Heart left ventricle (tissue), 16 donors: Measurements from ENCODE around the gene TYMS. TPM values are rescaled to one million over a fixed set of nuclear protein-coding genes. Genes with fewer than 3 reads are reported as not detected.

Experiments used
- ATAC-seq, 4 donors: fragments of 200-7000 bp; cut with Tn5 transposase; one replicate each; pipeline ENCODE4 v1.9.1; 2020 to 2022; ENCODE audit warnings: moderate library complexity in 4 of 4, mild to moderate bottlenecking in 3 of 4, moderate number of reproducible peaks in 1 of 4
- DNase-seq, 5 donors: peaks; one replicate each; pipeline ENCODE4 v3.0.0-alpha.2; 2020
- H3K27ac ChIP-seq, 12 donors: fragments of 200-600 bp; sonication (generic) in 4 of 12; one replicate each; pipeline versions ENCODE4 v1.5.0 to v1.8.0; 2016 to 2022; ENCODE audit warnings: mild to moderate bottlenecking in 2 of 12
- H3K27me3 ChIP-seq, 9 donors: fragments of 200-600 bp; sonication (generic) in 2 of 9; one replicate each; pipeline versions ENCODE4 v1.5.1 to v1.8.0; 2016 to 2022; ENCODE audit warnings: mild to moderate bottlenecking in 3 of 9
- H3K36me3 ChIP-seq, 9 donors: fragments of 200-600 bp; sonication (generic) in 2 of 9; one replicate each; pipeline versions ENCODE4 v1.5.0 to v1.8.0; 2018 to 2022; ENCODE audit warnings: mild to moderate bottlenecking in 2 of 9
- H3K4me1 ChIP-seq, 12 donors: fragments of 200-600 bp; sonication (generic) in 4 of 12; one replicate each; pipeline versions ENCODE4 v1.5.0 to v1.8.0; 2016 to 2022; ENCODE audit warnings: mild to moderate bottlenecking in 3 of 12
- H3K4me3 ChIP-seq, 12 donors: fragments of 200-600 bp; sonication (generic) in 4 of 12; one replicate each; pipeline versions ENCODE4 v1.5.0 to v1.8.0; 2017 to 2022; ENCODE audit warnings: mild to moderate bottlenecking in 9 of 12, moderate library complexity in 4 of 12
- H3K9me3 ChIP-seq, 12 donors: fragments of 200-600 bp; sonication (generic) in 4 of 12; one replicate each; pipeline versions ENCODE4 v1.5.0 to v1.8.0; 2016 to 2022; ENCODE audit warnings: mild to moderate bottlenecking in 1 of 12
- POLR2A ChIP-seq, 2 donors: fragments of 450-650 bp; IDR thresholded peaks; one replicate each; pipeline ENCODE4 v1.6.1; 2017; ENCODE audit warnings: antibody characterized with exemption in 2 of 2, mild to moderate bottlenecking in 2 of 2, moderate library complexity in 2 of 2
- WGBS, 4 donors: extraction: QIAGEN DNeasy Blood & Tissue Kit in 2 of 4; methylation state at CpG; one replicate each; pipeline versions ENCODE4 v1.1.5 to v1.1.7; 2013 to 2018; 5-methylcytosine and 5-hydroxymethylcytosine counted together
- intact Hi-C, 10 donors: fragments of 100-400 bp; cut with DNase I; formaldehyde crosslinking; loops; one replicate each; pipeline versions ENCODE4 v1.11.1 to v1.14.2; 2022
- long read RNA-seq, 3 donors: library from polyadenylated mRNA; unstranded; transcript quantifications; one replicate each; pipeline ENCODE4 v2.0.0, GENCODE V29; 2020 to 2021
- polyA plus RNA-seq, 2 donors: library from polyadenylated mRNA; stranded (reverse); fragments of 200-250 nt; gene quantifications; one replicate each; pipeline ENCODE4 v1.2.3, GENCODE V29; 2013
- total RNA-seq, 9 donors: library from RNA; depleted of rRNA in 2 of 9; stranded (reverse); fragments of >200 nt in 2 of 9; fragmentation: NEBNext Ultra II Directional in 3 of 9; extraction: Animal tissue kit (Norgen Biotek cat#: 25700) in 3 of 9; gene quantifications; one replicate each; pipeline versions ENCODE4 v1.1.0 to v1.2.4, GENCODE V29; 2016 to 2023
- TF ChIP-seq, protein P1 (sequence below), 12 donors: fragments of 200-600 bp; sonication (generic) in 4 of 12; IDR thresholded peaks; one replicate each; pipeline versions ENCODE4 v1.5.0 to v1.8.0; 2018 to 2022; ENCODE audit warnings: antibody characterized with exemption in 12 of 12, mild to moderate bottlenecking in 5 of 12
- donor health status: ischemic (EF 13 %, LVEDD 7.1; RV severe dilation, severe dysfunction).
- donor health status: healthy with polysubstance abuse.
- donor health status: DM: no; HTN: yes; CAD: no.
- donor health status: DM: no; HTN: no; CAD: no.
- donor health status: ischemic (EF 25% LVEDD 6.9; RV normal size, moderate dysfunction).
- donor health status: ischemic (EF 25% LVEDD 5.7; RV mildly dilated, moderate dysfunction).
- donor health status: healthy.
- donor health status: DM: yes; HTN: yes; CAD: no.
- donor health status: ischemic (EF 35%, LVEDD 5.7; RV mildly dilated, moderate dysfunction).
- donor health status: nonischemic (EF 11% LVEDD 7.7; RV severe dilation, severe dysfunction).
- donor health status: DM: yes; HTN: yes; CAD: no.
- donor health status: PGD.
- donor health status: ischemic (EF 29% LVEDD 5.4; RV normal size, mild dysfunction).
- donor health status: nonischemic (EF 23%, LVEDD 6.1; RV moderate dilation, normal function).

The TYMS gene
- total RNA-seq (10 to 100 TPM in 1 of 9 donors, 1 to 10 TPM in 7, not detected in 1; 1.4 to 32.3 (median 2.7) TPM), polyA plus RNA-seq (under 1 TPM; 0.34 to 1.00 TPM)
- long read RNA-seq, donor 1, partial matches to known transcripts, result 0 of 2 reads
- long read RNA-seq, donor 1, other reads (novel, unspliced or antisense), result 0 of 2 reads
- long read RNA-seq, donor 2, partial matches to known transcripts, result 0 of 3 reads
- long read RNA-seq, donor 2, other reads (novel, unspliced or antisense), result 0 of 3 reads
- long read RNA-seq, donor 3, partial matches to known transcripts, result 0 of 2 reads
- long read RNA-seq, donor 3, other reads (novel, unspliced or antisense), result 0 of 2 reads

DNA sequence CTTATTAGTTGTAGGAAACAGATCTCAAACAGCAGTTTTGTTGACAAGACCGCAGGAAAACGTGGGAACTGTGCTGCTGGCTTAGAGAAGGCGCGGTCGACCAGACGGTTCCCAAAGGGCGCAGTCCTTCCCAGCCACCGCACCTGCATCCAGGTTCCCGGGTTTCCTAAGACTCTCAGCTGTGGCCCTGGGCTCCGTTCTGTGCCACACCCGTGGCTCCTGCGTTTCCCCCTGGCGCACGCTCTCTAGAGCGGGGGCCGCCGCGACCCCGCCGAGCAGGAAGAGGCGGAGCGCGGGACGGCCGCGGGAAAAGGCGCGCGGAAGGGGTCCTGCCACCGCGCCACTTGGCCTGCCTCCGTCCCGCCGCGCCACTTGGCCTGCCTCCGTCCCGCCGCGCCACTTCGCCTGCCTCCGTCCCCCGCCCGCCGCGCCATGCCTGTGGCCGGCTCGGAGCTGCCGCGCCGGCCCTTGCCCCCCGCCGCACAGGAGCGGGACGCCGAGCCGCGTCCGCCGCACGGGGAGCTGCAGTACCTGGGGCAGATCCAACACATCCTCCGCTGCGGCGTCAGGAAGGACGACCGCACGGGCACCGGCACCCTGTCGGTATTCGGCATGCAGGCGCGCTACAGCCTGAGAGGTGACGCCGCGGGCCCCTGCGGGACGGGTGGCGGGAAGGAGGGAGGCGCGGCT is at the start of gene TYMS:
Gene TYMS, plus strand, starts transcription at position 343 of the 690 bp plus-strand sequence. Its CDS starts 90 bp downstream, at position 433.
- Histone ChIP-seq H3K27ac (peak within 1 kb of the TSS in 7 of 12 donors; percentile 31 to 51 (median 44)), H3K27me3 (peaks cover 0 to 17% (median 3%) of the 10 kb centered on the region in 9 donors), H3K9me3 (no peaks in the 10 kb centered on the region), H3K4me3 (peak within 1 kb of the TSS; percentile 59 to 86 (median 74)), H3K4me1 (peaks cover 0 to 18% (median 6%) of the 10 kb centered on the region in 12 donors), H3K36me3 (no peaks in the 10 kb centered on the region)
- 0 to 1% (median 1%) methylated on average over 46 to 79 of the region's 79 CpGs for WGBS, 4 donors
- intact Hi-C loops, result no loop called here
- TF ChIP-seq, protein P1, sequence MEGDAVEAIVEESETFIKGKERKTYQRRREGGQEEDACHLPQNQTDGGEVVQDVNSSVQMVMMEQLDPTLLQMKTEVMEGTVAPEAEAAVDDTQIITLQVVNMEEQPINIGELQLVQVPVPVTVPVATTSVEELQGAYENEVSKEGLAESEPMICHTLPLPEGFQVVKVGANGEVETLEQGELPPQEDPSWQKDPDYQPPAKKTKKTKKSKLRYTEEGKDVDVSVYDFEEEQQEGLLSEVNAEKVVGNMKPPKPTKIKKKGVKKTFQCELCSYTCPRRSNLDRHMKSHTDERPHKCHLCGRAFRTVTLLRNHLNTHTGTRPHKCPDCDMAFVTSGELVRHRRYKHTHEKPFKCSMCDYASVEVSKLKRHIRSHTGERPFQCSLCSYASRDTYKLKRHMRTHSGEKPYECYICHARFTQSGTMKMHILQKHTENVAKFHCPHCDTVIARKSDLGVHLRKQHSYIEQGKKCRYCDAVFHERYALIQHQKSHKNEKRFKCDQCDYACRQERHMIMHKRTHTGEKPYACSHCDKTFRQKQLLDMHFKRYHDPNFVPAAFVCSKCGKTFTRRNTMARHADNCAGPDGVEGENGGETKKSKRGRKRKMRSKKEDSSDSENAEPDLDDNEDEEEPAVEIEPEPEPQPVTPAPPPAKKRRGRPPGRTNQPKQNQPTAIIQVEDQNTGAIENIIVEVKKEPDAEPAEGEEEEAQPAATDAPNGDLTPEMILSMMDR (IDR thresholded peaks at IDR 0.05), result no peak
- TF ChIP-seq POLR2A (IDR thresholded peaks at IDR 0.05), result no peak
- ATAC-seq, result peak in 3 of 4 donors; percentile 51 to 55 (median 53)
- peak in 4 of 5 donors; percentile 14 to 68 (median 29) for DNase-seq

DNA sequence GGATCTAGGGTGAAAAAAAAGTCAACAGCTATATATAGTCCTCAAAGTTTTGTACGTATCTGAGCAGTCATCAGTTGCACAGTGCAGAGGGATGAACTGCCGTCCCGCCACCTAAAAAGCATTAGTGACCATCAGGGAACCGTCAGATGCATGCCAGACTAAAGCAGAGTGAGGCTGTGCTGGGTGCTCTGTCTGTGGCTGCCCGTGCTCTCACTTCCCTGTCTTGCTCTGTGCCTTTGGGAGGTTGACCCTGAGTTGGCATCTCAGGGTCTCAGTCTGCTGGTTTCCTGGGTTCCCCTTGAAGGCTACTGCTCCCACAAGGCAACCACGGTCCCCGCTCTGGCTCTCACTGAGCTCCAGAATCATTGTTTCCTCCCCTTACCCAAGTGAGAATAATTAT is 49.5 kb upstream of the TYMS start:
- intact Hi-C loops, result loop anchor here in 1 of 10 donors (10.0 kb wide), 1 partner anchor 93 kb away; no protein-coding TSS in a partner anchor
- Histone ChIP-seq H3K36me3 (no peaks in the 10 kb centered on the region), H3K4me3 (no peak overlapping the region), H3K27ac (no peak overlapping the region), H3K9me3 (no peaks in the 10 kb centered on the region), H3K27me3 (no peaks in the 10 kb centered on the region), H3K4me1 (no peaks in the 10 kb centered on the region)
- ATAC-seq (peak in 1 of 4 donors; percentile 41), DNase-seq (no peak)
- no peak for TF ChIP-seq POLR2A (IDR thresholded peaks at IDR 0.05)
- TF ChIP-seq, protein P1 (IDR thresholded peaks at IDR 0.05), result no peak
- WGBS, 4 donors, result 76 to 87% (median 83%) methylated on average over 6 to 7 of the region's 7 CpGs

GRCh38 chr18:610214-610928 is 47.1 kb upstream of the TYMS start:
- Histone ChIP-seq H3K36me3 (no peaks in the 10 kb centered on the region), H3K27me3 (no peaks in the 10 kb centered on the region), H3K27ac (no peak overlapping the region), H3K4me1 (peaks cover 0 to 8% (median 0%) of the 10 kb centered on the region in 12 donors), H3K4me3 (no peak overlapping the region), H3K9me3 (no peaks in the 10 kb centered on the region)
- ATAC-seq, result peak; percentile 70 to 86 (median 74)
- TF ChIP-seq POLR2A (IDR thresholded peaks at IDR 0.05), result no peak
- TF ChIP-seq, protein P1 (IDR thresholded peaks at IDR 0.05), result no peak
- WGBS, 4 donors, result 71 to 77% (median 73%) methylated on average over 15 of the region's 15 CpGs
- DNase-seq, result peak in 4 of 5 donors; percentile 26 to 61 (median 30)
- intact Hi-C loops, result loop anchor here in 3 of 10 donors (10.0 kb wide), 2 partner anchors 116 to 136 kb away; no protein-coding TSS in a partner anchor
